OCI-LY3 (cell line): ENCODE measurements around the gene GLB1L3.

ENCODE experiments used
- CTCF ChIP-seq: fragments of 200-600, 300-600 bp; sonication (generic); IDR thresholded peaks from 2 replicates; pipeline ENCODE4 v1.5.1; 2014; ENCODE audit warnings: antibody characterized with exemption, low read length, low read depth
- EZH2phosphoT487 ChIP-seq: fragments of 200-600 bp; shearing (Covaris generic); IDR thresholded peaks from 2 replicates; pipeline ENCODE4 v1.6.1; 2018; ENCODE audit warnings: antibody characterized with exemption, mixed run types, low read depth

GRCh38 chr11:134347441-134347840, 71.3 kb downstream of the GLB1L3 start:
- TF ChIP-seq CTCF (no peak), EZH2phosphoT487 (no peak)
